H1 (cell line): ENCODE measurements around the gene TTC6. TPM values are rescaled to one million over a fixed set of nuclear protein-coding genes. Genes with fewer than 3 reads are reported as not detected.

Experiments used
- CTCF ChIA-PET: fragments of 300-600 bp; sonication (Branson Sonifier 250); formaldehyde crosslinking; loops from one replicate; lab custom pipeline; 2021; ENCODE audit not compliant: partially characterized antibody; lab: Charles Lee
- POLR2A ChIA-PET: fragments of 300-600 bp; sonication (Branson Sonifier 250); formaldehyde crosslinking; loops from one replicate; lab custom pipeline; 2021; ENCODE audit warnings: inconsistent platforms; ENCODE audit not compliant: partially characterized antibody; lab: Charles Lee
- DNase-seq, 2 experiments: peaks; one replicate each; pipeline versions ENCODE4 v3.0.0 to v3.0.0-alpha.2; 2010 to 2022; ENCODE audit warnings: low spot score in 2 of 2, low read depth in 1 of 2, mixed read lengths in 1 of 2
- FAIRE-seq: peaks from 2 replicates; lab custom pipeline; 2011; peaks lifted over from hg19 to GRCh38; lab: Jason Lieb, UNC
- H2AFZ ChIP-seq: 2 replicates; pipeline ENCODE4 v1.8.1; 2012; ENCODE audit warnings: low read length, inconsistent platforms
- H2AK5ac ChIP-seq: 2 replicates; pipeline ENCODE4 v1.6.1; 2013; ENCODE audit warnings: low read depth, low read length
- H2BK120ac ChIP-seq: replicated peaks from 2 replicates; pipeline ENCODE3; 2013; ENCODE audit warnings: low read depth, low read length, inconsistent platforms
- H2BK12ac ChIP-seq: 2 replicates; pipeline ENCODE4 v1.6.1; 2013; ENCODE audit warnings: low read depth, low read length
- H2BK15ac ChIP-seq: 2 replicates; pipeline ENCODE4 v1.6.1; 2013; ENCODE audit warnings: low read length
- H2BK20ac ChIP-seq: 2 replicates; pipeline ENCODE4 v1.6.1; 2013; ENCODE audit warnings: low read length
- H2BK5ac ChIP-seq: 2 replicates; pipeline ENCODE4 v1.6.1; 2013; ENCODE audit warnings: low read depth, low read length
- H3K14ac ChIP-seq: 2 replicates; pipeline ENCODE4 v1.6.1; 2013; ENCODE audit warnings: inconsistent platforms; ENCODE audit not compliant: insufficient read length
- H3K18ac ChIP-seq: 2 replicates; pipeline ENCODE4 v1.6.1; 2013; ENCODE audit warnings: low read length; ENCODE audit errors: extremely low read depth
- H3K23ac ChIP-seq: 2 replicates; pipeline ENCODE4 v1.6.1; 2013; ENCODE audit warnings: inconsistent platforms; ENCODE audit not compliant: insufficient read length
- H3K23me2 ChIP-seq: 2 replicates; pipeline ENCODE4 v1.6.1; 2013; ENCODE audit warnings: low read depth, low read length
- H3K27ac ChIP-seq: 2 replicates; pipeline ENCODE4 v1.6.1; 2011; ENCODE audit warnings: low read depth, low read length, inconsistent platforms
- H3K27me3 ChIP-seq, 4 experiments: replicated peaks in 1 of 4; 1 replicate in 1 of 4; 2 replicates in 3 of 4; pipeline versions ENCODE4 v1.6.1 to v1.8.1; 2011 to 2013; ENCODE audit warnings: low read length in 3 of 4, mild to moderate bottlenecking in 3 of 4, inconsistent platforms in 2 of 4, mixed read lengths in 2 of 4, moderate library complexity in 1 of 4; ENCODE audit not compliant: control insufficient read depth in 3 of 4, insufficient read depth in 3 of 4; ENCODE audit errors: extremely low read depth in 1 of 4
- H3K36me3 ChIP-seq, 4 experiments: 2 replicates each; pipeline versions ENCODE4 v1.6.1 to v1.8.1; 2011 to 2013; ENCODE audit warnings: mild to moderate bottlenecking in 4 of 4, low read length in 3 of 4, moderate library complexity in 2 of 4, control low read depth in 1 of 4, inconsistent platforms in 1 of 4; ENCODE audit not compliant: insufficient read depth in 4 of 4, control insufficient read depth in 2 of 4
- H3K4ac ChIP-seq: replicated peaks from 2 replicates; pipeline ENCODE3; 2013; ENCODE audit warnings: low read length, low read depth, mixed read lengths, inconsistent platforms; ENCODE audit not compliant: insufficient read length
- H3K4me1 ChIP-seq, 4 experiments: replicated peaks in 1 of 4; 1 replicate in 1 of 4; 2 replicates in 3 of 4; pipeline versions ENCODE4 v1.6.1 to v1.8.1; 2011 to 2013; ENCODE audit warnings: low read length in 3 of 4, inconsistent platforms in 2 of 4, mixed read lengths in 1 of 4; ENCODE audit not compliant: insufficient read depth in 4 of 4, control insufficient read depth in 3 of 4
- H3K4me2 ChIP-seq, 2 experiments: 2 replicates each; pipeline versions ENCODE4 v1.6.1 to v1.8.1; 2011 to 2013; ENCODE audit warnings: low read depth in 2 of 2, low read length in 2 of 2, control low read depth in 1 of 2, inconsistent platforms in 1 of 2, mild to moderate bottlenecking in 1 of 2; ENCODE audit not compliant: insufficient read depth in 1 of 2
- H3K4me3 ChIP-seq, 4 experiments: fragments of 200-600, 300-600 bp in 1 of 4; sonication (generic), shearing (Covaris generic), sonication (Bioruptor Twin) in 1 of 4; 2 replicates each; pipeline versions ENCODE4 v1.5.1 to v1.8.1; 2011 to 2016; ENCODE audit warnings: low read length in 4 of 4, low read depth in 3 of 4, control low read depth in 2 of 4, inconsistent platforms in 2 of 4, mild to moderate bottlenecking in 2 of 4, mixed read lengths in 1 of 4, moderate library complexity in 1 of 4; ENCODE audit not compliant: insufficient read depth in 2 of 4; ENCODE audit errors: extremely low read depth in 1 of 4
- H3K56ac ChIP-seq: replicated peaks from 2 replicates; pipeline ENCODE3; 2013; ENCODE audit warnings: low read depth, mild to moderate bottlenecking, mixed read lengths, low read length, inconsistent platforms; ENCODE audit not compliant: insufficient read length
- H3K79me1 ChIP-seq: 2 replicates; pipeline ENCODE4 v1.6.1; 2013; ENCODE audit warnings: low read depth, low read length, control low read depth
- H3K79me2 ChIP-seq, 2 experiments: 2 replicates each; pipeline versions ENCODE4 v1.6.1 to v1.8.1; 2012 to 2013; ENCODE audit warnings: low read length in 2 of 2, mild to moderate bottlenecking in 2 of 2, inconsistent platforms in 1 of 2; ENCODE audit not compliant: insufficient read depth in 2 of 2, control insufficient read depth in 1 of 2
- H3K9ac ChIP-seq, 4 experiments: replicated peaks in 1 of 4; 1 replicate in 1 of 4; 2 replicates in 3 of 4; pipeline versions ENCODE4 v1.6.1 to v1.8.1; 2011 to 2013; ENCODE audit warnings: low read depth in 3 of 4, low read length in 3 of 4, control low read depth in 2 of 4, mild to moderate bottlenecking in 2 of 4, moderate library complexity in 2 of 4, inconsistent platforms in 1 of 4; ENCODE audit errors: extremely low read depth in 1 of 4
- H3K9me3 ChIP-seq, 2 experiments: 2 replicates each; pipeline versions ENCODE4 v1.6.1 to v1.8.1; 2012 to 2013; ENCODE audit warnings: mild to moderate bottlenecking in 2 of 2, moderate library complexity in 2 of 2, control low read depth in 1 of 2, inconsistent platforms in 1 of 2, low read depth in 1 of 2, low read length in 1 of 2, mixed read lengths in 1 of 2; ENCODE audit not compliant: insufficient read depth in 2 of 2
- H4K20me1 ChIP-seq, 2 experiments: replicated peaks in 1 of 2; 2 replicates each; pipeline versions ENCODE3 to v1.8.1; 2011 to 2013; ENCODE audit warnings: inconsistent platforms in 2 of 2, low read length in 2 of 2, mild to moderate bottlenecking in 1 of 2; ENCODE audit not compliant: insufficient read depth in 2 of 2, control insufficient read depth in 1 of 2
- H4K5ac ChIP-seq: 2 replicates; pipeline ENCODE4 v1.6.1; 2013; ENCODE audit warnings: low read length, low read depth, mixed read lengths, inconsistent platforms; ENCODE audit not compliant: insufficient read length
- H4K8ac ChIP-seq: 2 replicates; pipeline ENCODE4 v1.8.0; 2013; ENCODE audit warnings: mild to moderate bottlenecking, moderate library complexity, low read length, inconsistent platforms; ENCODE audit not compliant: insufficient read depth; ENCODE audit errors: extremely low read depth
- H4K91ac ChIP-seq: replicated peaks from 2 replicates; pipeline ENCODE3; 2013; ENCODE audit warnings: low read length, mixed read lengths, inconsistent platforms; ENCODE audit not compliant: insufficient read length
- CREB1 ChIP-seq: IDR thresholded peaks from 2 replicates; pipeline ENCODE4 v1.6.1; 2012; ENCODE audit warnings: inconsistent platforms
- E2F6 ChIP-seq: IDR thresholded peaks from 2 replicates; pipeline ENCODE4 v1.6.1; 2012; ENCODE audit warnings: inconsistent platforms
- KDM1A ChIP-seq: fragments of 200-600, 300-600 bp; sonication (generic); IDR thresholded peaks from 2 replicates; pipeline ENCODE4 v1.7.1; 2016; ENCODE audit warnings: mild to moderate bottlenecking, low read length, borderline replicate concordance
- WGBS, 2 experiments: shearing (Covaris generic) in 1 of 2; methylation state at CpG; one replicate each; pipeline versions ENCODE4 v1.1.6 to v1.1.7; 2013 to 2015; ENCODE audit warnings: low lambda C conversion rate in 2 of 2, mixed read lengths in 2 of 2, inconsistent platforms in 1 of 2, low coverage in 1 of 2, missing lambda C conversion rate in 1 of 2; ENCODE audit not compliant: insufficient replicate concordance in 2 of 2, insufficient coverage in 1 of 2, insufficient read length in 1 of 2; ENCODE audit errors: extremely low coverage in 1 of 2, missing lambda C conversion rate in 1 of 2; 5-methylcytosine and 5-hydroxymethylcytosine counted together
- polyA plus RNA-seq, 7 experiments: library from polyadenylated mRNA; depleted of rRNA in 3 of 7; stranded (reverse) in 5 of 7; unstranded in 2 of 7; fragments of >200 nt in 5 of 7; fragments of 200-250 nt in 2 of 7; gene quantifications; 1 replicate in 5 of 7; 2 replicates in 1 of 7; 4 replicates in 1 of 7; pipeline versions ENCODE4 v1.2.1 to v1.2.3, GENCODE V29; 2011 to 2013; ENCODE audit warnings: missing spikeins in 2 of 7, mixed read lengths in 2 of 7
- total RNA-seq: library from RNA; stranded (reverse); fragmentation: NEBNext Ultra II Directional; extraction: Animal tissue kit (Norgen Biotek cat#: 25700); gene quantifications from 2 replicates; pipeline ENCODE4 v1.2.1, GENCODE V29; 2021

Gene TTC6
- total and polyA plus RNA-seq, 2 of the 8 experiments (the other 6 are each of a cell fraction or from before 2014, with no cell fraction given), result 0.02 TPM; not detected in 1

DNA sequence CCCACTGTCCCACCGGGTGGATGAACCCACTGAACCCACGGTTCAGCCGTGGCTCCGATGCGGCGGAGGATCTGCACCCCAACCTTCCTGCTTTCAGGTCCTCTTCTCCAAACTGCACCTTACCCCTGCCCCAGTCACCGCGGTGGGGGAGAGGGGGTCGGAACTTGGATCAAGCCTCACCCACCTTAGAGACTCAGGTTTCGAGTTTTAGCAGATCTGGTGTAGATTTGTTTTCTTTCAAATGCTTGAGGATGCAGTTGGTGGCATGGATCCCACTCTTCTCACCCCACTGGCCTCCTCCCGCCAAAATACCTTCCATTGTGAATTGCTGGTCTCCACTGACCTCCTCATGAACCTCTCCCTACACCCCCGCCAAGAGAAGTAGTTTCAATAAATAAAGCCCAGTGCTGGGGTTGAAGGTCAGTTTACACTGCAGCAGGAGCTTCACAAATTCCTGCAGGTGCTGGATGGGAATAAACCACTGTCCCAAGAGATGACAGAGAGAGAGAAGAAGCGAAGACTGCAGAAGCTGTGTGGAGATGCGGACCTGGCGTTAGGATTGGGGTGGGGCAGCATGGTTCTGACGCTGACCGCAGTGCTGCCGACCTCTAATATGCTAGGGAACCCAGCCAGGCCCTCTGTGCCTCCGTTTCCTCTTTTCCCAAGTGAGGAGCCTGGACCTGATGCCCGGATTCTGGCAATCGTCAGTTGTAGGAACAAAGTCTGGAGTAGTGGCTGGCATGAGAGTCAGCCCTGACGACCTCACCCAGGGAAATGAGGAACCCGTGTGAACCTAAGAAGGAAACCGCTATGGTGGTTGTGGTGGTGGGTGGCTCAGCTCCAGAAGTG lies 7.4 kb downstream of the TTC6 start:
- H4K91ac ChIP-seq, result no peak overlapping the region
- no peaks in the 10 kb centered on the region for H3K9me3 ChIP-seq
- no peak overlapping the region for H4K8ac ChIP-seq
- no peak overlapping the region for H3K23ac ChIP-seq
- POLR2A ChIA-PET, result no interaction called here
- WGBS, 2 experiments, result 90% methylated on average over 24 of the region's 24 CpGs; no CpG with 5 or more reads in 1 of the 2 experiments
- peaks cover 46 to 74% (median 68%) of the 10 kb centered on the region in 4 experiments for H3K27me3 ChIP-seq
- no peak overlapping the region for H2AFZ ChIP-seq
- H3K14ac ChIP-seq, result no peak overlapping the region
- H2BK15ac ChIP-seq, result no peak overlapping the region
- CTCF ChIA-PET, result interaction anchor here (0.7 to 7.6 kb wide), 4 partner anchors 11 to 20 kb away, joined by 4 to 37 read pairs (median 8); no protein-coding TSS in a partner anchor
- no peak overlapping the region for H3K4me2 ChIP-seq
- no peak overlapping the region for H2BK20ac ChIP-seq
- H3K23me2 ChIP-seq, result peaks cover 5% of the 10 kb centered on the region
- no peak overlapping the region for H3K56ac ChIP-seq
- H4K20me1 ChIP-seq, result peaks cover 0 to 15% of the 10 kb centered on the region in 2 experiments
- no peak overlapping the region for H2BK120ac ChIP-seq
- H3K4me1 ChIP-seq, result peaks cover 0 to 17% (median 12%) of the 10 kb centered on the region in 4 experiments; a peak in 6 of 7 replicates
- no peak overlapping the region for H3K9ac ChIP-seq
- H4K5ac ChIP-seq, result no peak overlapping the region
- no peak overlapping the region for H2BK5ac ChIP-seq
- no peak overlapping the region for H2AK5ac ChIP-seq
- H3K79me1 ChIP-seq, result no peaks in the 10 kb centered on the region
- FAIRE-seq (no peak), DNase-seq (no peak)
- H3K36me3 ChIP-seq, result no peaks in the 10 kb centered on the region
- no peak overlapping the region for H3K27ac ChIP-seq
- no peaks in the 10 kb centered on the region for H3K79me2 ChIP-seq
- H3K4ac ChIP-seq, result no peak overlapping the region
- no peak overlapping the region for H3K4me3 ChIP-seq
- no peak overlapping the region for H3K18ac ChIP-seq
- H2BK12ac ChIP-seq, result no peak overlapping the region
- TF ChIP-seq E2F6, result peak; percentile 59
- no peak for TF ChIP-seq KDM1A
- TF ChIP-seq CREB1, result no peak
